ENCODE measurements around the gene COX18.
A peak's percentile ranks its signal among the peaks of the same experiment; 100 is the strongest.

The COX18 gene, protein sequence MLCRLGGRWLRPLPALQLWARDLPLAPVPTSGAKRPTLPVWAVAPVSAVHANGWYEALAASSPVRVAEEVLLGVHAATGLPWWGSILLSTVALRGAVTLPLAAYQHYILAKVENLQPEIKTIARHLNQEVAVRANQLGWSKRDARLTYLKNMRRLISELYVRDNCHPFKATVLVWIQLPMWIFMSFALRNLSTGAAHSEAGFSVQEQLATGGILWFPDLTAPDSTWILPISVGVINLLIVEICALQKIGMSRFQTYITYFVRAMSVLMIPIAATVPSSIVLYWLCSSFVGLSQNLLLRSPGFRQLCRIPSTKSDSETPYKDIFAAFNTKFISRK

GRCh38 chr4:73069338-73070073, at the start of gene COX18:
COX18 (minus strand) TSS chr4:73069716; CDS start chr4:73069649, 67 bp downstream.
- peak; percentile 99 for DNase-seq

DNA sequence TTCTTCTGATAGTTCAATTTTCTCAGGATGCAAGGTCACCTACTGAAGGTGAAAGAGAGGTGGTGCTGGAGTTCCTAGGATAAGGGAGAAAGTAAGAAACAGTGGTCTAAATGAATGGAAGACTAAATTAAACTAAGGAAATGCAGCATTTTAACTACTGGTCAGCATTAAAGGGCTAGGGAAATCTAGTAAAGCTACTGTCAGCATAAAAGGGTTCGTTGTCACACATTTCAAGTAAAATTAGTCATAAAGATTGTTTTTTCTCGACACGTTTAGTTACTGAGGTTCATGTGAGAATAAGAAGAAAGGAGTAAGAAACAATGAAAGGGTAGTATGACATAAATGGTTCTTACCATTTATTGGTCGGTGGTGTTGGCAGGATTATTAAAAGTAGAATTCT, 40.0 kb upstream of the COX18 start:
- DNase-seq: no peak

- DNase-seq: no peak
Observed at GRCh38 chr4:73104695-73105094, 35.2 kb upstream of the COX18 start.

DNA sequence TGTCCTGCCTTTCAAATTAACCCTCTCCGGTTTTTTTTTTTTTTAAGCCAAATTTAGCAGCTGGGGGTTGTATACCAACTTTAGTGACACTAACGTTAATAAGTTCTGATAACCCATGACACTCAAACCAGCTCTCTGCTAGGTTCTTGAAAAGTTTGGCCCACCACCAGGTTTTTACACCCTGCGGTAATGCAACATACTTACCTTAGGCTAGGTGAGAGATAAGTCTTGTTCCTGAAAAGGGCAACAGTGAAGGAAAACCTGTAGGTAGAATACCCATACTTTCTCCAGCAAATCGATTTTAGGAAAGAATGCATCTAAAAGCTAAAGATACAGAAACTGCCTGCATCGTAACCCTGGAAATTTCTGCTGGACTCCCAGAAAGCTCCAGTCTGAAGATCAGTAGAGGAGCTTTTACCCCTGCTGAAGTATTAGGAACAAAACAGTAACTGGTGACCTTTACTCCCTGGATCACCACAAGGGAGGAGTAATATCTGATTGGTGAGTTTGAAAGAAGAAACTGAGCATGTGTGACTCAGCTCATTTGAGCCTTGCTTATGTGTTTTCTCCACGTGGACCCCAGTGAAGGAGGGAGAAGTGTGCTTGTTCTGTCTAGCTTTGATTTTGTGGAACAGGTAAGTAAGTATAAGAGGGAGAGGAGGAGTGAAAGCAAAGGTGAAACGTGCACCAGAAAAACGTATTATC, 34.4 kb upstream of the COX18 start:
- peak; percentile 2 for DNase-seq

- no peak for DNase-seq
Observed at GRCh38 chr4:73099143-73099542, 29.6 kb upstream of the COX18 start.

- no peak for DNase-seq
Observed at GRCh38 chr4:73098713-73099112, 29.2 kb upstream of the COX18 start.

DNA sequence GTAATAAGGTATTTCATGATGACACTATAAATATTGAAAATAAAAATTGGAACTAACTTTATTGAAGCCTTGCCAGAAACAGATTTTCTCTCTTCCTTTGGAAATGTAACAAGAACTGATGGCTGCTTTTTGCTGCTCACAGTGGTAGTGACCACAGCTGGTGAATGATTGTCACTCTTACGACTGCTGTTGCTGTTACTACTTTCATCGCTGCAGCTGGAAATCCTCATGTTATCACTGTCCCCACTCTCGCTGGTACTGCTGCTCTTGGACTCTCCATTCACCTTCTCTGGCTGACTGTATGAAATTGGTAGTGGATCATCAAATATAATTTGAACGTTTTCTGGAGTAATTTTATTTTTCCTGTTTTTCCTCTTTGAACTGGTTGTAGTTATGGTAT, 28.5 kb upstream of the COX18 start:
- no peak for DNase-seq

DNA sequence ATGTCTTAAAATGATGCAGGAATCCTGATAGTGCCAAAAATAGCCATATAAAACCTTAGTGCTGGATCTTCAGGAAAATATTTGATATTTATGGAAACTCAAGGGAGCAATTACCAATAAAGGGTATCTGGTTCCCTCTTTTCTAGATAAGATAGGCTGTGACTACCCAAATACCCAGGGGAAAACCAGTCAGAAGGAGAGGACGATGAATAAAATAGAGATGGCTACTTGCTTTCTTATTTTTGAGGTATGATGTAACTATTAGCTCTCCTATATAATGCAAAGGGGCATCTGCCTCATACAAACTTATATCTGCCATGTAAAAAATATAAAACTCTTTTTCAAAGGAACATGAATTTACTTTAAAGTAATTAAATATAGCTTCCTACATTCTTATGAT, 23.4 kb upstream of the COX18 start:
- no peak for DNase-seq

DNA sequence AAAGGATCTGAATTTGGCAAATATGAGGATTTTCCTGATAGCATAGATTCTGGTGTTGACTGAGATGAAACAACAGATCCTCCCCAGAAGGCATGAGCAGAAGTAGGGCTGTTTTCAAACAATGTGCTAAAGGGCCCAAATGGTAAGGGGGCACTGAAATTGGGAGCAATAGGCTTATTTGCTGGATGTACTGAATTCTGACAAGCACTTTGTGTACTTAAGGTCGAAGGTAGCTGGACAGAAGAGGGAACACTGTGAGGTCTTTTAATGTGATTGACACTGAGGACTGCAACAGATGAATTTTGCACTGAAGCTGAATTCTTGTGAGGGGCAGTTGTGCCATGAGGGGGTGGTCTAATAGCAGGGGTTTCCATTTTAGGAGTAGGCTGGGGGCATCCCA, 21.2 kb upstream of the COX18 start:
- DNase-seq: no peak

- no peak for DNase-seq
Observed at GRCh38 chr4:73087871-73088270, 18.4 kb upstream of the COX18 start.

DNA sequence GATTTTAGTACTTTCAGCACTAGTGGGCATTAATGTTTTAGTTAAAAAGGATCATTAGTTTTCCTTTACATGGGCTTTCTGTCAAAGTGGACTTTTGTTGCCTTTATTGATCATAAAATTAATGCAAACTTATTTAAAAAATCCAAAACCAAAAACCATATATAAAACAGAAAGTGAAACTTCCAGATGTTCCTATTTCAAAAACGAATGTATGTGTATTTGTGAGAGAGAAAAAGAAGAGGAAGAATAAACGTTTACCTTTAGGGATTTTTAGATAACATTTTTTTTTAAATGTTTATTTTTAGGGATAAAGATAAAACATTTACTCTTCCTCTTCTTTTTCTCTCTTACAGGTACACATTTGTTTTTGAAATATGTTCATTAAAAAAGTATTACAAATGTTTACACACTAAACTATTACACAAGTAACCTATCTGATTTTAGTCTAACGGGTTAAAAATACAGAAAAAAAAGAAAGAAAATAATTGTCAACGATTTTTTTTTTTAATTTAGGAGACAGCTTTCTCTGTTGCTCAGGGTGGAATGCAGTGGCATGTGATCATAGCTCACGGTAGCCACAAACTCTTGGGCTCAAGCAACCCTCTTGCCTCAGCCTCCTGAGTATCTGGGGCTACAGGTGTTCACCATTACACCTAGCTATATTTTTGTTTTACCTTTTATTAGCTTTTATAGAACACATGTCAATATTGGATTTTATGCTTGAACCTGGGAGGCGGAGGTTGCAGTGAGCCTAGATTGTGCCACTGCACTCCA, 16.8 kb upstream of the COX18 start:
- DNase-seq: no peak

- DNase-seq: no peak
Observed at GRCh38 chr4:73080789-73081188, 11.3 kb upstream of the COX18 start.

DNA sequence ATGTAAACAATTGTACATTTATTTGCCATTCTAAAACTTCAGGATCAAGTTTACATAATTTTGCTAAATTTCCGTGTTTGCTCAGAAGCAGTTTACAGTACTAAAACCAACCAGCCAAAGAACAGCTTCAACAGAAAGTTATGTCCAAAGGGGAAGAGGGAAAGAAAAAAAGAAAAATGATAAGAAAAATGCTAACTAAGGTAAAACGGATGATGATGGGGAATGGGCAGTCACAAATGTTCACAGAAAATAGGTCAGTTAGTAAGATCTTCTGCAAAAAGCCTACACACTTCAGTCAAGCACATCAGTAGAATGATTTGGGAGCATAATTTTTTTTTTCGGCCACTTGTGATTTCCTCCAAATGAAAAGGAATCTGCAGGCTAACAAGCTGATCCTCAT, 6.3 kb upstream of the COX18 start:
- no peak for DNase-seq

- DNase-seq: peak; percentile 85
Observed at GRCh38 chr4:73070074-73070390, 516 bp upstream of the COX18 start.

- peak; percentile 65 for DNase-seq
Observed at GRCh38 chr4:73068491-73069337, 802 bp downstream of the COX18 start.

DNA sequence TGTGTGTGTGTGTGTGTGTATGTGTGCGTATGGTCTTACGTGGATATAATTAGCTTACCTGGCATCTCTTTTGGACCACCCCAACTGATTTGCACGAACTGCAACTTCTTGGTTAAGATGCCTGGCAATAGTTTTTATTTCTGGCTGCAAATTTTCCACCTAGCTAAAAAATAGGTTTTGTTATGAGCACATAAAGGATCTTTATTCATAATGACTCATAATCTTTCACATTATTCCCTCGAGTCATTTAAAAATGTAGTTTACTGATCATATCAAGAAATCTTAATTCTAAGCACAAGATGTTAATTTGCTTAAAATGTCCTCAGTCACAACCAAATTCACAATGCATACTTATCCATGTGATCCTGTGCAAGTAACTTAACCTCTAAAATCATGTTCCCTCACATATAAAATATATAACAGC, 1.5 kb downstream of the COX18 start:
- DNase-seq: no peak

GRCh38 chr4:73066928-73067327, 2.6 kb downstream of the COX18 start:
- DNase-seq: no peak

GRCh38 chr4:73066445-73066844, 3.1 kb downstream of the COX18 start:
- DNase-seq: no peak

- DNase-seq: no peak
Observed at GRCh38 chr4:73064536-73064935, 5.0 kb downstream of the COX18 start.

DNA sequence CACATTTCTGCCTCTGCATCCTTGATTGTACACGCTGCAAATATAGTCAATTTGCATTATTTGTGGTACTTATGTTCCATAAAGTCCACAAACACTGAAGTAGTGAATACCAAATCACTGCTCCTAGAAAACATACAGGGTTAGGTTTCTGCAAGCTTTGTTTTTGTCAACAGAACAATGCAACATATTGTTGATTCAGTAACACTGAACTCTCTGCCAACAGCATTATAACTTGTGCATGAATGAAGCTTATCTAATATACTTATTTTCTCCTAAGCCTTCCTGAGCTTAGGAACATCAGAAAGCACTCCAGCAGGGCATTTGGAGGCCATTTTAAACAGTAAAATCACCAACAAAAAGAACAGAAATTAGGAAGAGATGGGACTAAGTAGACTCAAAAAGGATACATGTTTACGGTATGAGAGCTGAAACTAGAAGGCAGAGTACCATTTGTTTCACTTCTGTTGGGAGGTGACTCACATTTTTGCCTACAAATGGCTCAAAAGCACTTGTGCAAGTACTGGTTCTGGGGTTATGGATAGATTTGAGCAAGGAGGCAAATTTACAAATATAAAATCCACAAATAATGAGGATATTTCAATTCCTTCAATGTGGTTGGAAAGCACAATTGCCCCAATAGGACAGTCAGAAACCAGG, 14.1 kb downstream of the COX18 start:
- DNase-seq: no peak

DNA sequence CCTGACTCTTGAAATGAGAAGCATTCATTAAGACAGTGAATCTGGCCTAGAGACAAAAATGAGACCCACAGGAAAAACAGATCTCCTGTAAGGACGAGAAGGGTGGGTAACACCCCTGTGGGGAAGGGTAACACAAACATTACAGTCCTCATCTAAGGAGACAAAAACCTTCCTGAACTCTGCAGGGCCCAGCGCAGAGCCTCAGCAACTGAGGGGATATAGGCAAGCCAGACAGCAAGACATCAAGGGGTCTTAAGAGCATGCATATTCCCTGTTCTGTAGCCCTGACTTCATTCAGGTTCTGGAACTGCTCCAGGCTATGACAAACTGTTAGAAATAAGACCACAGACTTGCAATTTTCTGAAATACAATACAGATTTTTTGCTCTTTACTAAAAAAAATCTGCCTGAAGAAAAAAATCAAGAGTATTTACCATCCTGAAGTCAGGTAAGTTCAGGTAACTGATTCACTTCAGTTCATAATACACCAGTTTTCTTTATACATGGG, 15.5 kb downstream of the COX18 start:
- no peak for DNase-seq

GRCh38 chr4:73053076-73053475, 16.4 kb downstream of the COX18 start:
- no peak for DNase-seq
